GM12891 (cell line): Measurements from ENCODE around the gene TRRAP.

ENCODE experiments used
- POLR2A ChIP-seq: IDR thresholded peaks from 2 replicates; pipeline ENCODE4 v1.6.1; 2011; ENCODE audit warnings: low read depth, low read length, control low read depth
- POLR2AphosphoS5 ChIP-seq: IDR thresholded peaks from 2 replicates; pipeline ENCODE4 v1.6.1; 2011; ENCODE audit warnings: low read depth, low read length, control low read depth

GRCh38 chr7:98982686-98983085 is 104.4 kb downstream of the TRRAP start:
- TF ChIP-seq POLR2AphosphoS5: no peak
- TF ChIP-seq POLR2A: no peak
